SK-N-SH (cell line): ENCODE results near the gene DENND2D.

Experiments
- CTCF ChIP-seq: fragments of 200-600 bp; sonication (generic); IDR thresholded peaks from 2 replicates; pipeline ENCODE4 v1.6.1; 2017; ENCODE audit warnings: antibody characterized with exemption, mild to moderate bottlenecking, moderate library complexity
- GABPA ChIP-seq: IDR thresholded peaks from 2 replicates; pipeline ENCODE4 v1.4.0; 2012; ENCODE audit warnings: low read depth, mild to moderate bottlenecking

DNA sequence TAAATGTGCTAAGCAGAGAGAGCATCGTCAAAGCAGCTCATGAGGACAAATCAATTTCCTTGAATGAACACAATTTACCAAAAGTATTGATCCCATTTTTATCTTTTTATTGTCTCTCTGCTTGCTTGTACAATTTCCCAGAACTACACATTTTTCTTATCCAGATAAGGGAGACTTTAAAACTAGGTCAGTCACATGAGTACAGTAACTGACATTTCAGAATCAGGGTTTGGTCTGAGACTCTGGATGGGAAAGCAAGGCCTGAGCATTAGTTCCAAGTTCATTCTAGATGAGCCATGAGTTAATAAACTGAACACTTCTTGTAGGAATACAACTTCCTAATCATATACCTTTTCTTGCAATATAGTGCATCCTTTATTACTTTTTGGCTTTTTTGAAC, 11.5 kb upstream of the DENND2D start:
- no peak for TF ChIP-seq CTCF
- TF ChIP-seq GABPA = no peak
